Activated B cell treated with CpG ODN at 0.5 μM for 24 hours (primary cell): ENCODE measurements around the gene WNT9A. TPM values are rescaled to one million over a fixed set of nuclear protein-coding genes. Genes with fewer than 3 reads are reported as not detected.

Source experiments
- ATAC-seq: fragments of 200-7000 bp; cut with Tn5 transposase; one replicate; pipeline ENCODE4 v1.10.0; 2021; ENCODE audit warnings: low read depth, mild to moderate bottlenecking, moderate library complexity
- CTCF ChIA-PET: fragments of 350-600 bp; sonication (Branson Sonifier 250); formaldehyde crosslinking; loops from one replicate; lab custom pipeline; 2021; ENCODE audit warnings: antibody characterized with exemption; lab: Charles Lee
- POLR2A ChIA-PET: fragments of 350-600 bp; sonication (Branson Sonifier 250); formaldehyde crosslinking; loops from one replicate; lab custom pipeline; 2021; ENCODE audit warnings: antibody characterized with exemption; lab: Charles Lee
- DNase-seq: peaks from one replicate; pipeline ENCODE4 v3.0.0; 2022
- H3K27ac Mint-ChIP-seq: one replicate; pipeline ENCODE4 v1.8.0; 2020; ENCODE audit warnings: mixed read lengths
- H3K27me3 Mint-ChIP-seq: one replicate; pipeline ENCODE4 v1.8.0; 2021; ENCODE audit warnings: mixed read lengths
- H3K36me3 Mint-ChIP-seq: one replicate; pipeline ENCODE4 v1.8.0; 2021; ENCODE audit warnings: low read depth, mixed read lengths
- H3K4me1 Mint-ChIP-seq: one replicate; pipeline ENCODE4 v1.8.0; 2021; ENCODE audit warnings: mixed read lengths
- H3K4me3 Mint-ChIP-seq: one replicate; pipeline ENCODE4 v1.8.0; 2020; ENCODE audit warnings: mild to moderate bottlenecking, mixed read lengths
- H3K9me3 Mint-ChIP-seq: one replicate; pipeline ENCODE4 v1.8.0; 2020; ENCODE audit warnings: mixed read lengths
- intact Hi-C: fragments of 100-400 bp; cut with micrococcal nuclease; formaldehyde crosslinking; loops from one replicate; pipeline ENCODE4 v1.15.1; 2024
- total RNA-seq: library from RNA; stranded (reverse); gene quantifications from 2 replicates; pipeline ENCODE4 v1.2.3, GENCODE V29; 2022
- TF ChIP-seq, protein P1 (sequence below): fragments of 200-600 bp; IDR thresholded peaks from one replicate; pipeline ENCODE4 v1.8.0; 2022; ENCODE audit warnings: antibody characterized with exemption, mild to moderate bottlenecking

The WNT9A gene
- total RNA-seq, 1 donor from 2014 or later: not detected

DNA sequence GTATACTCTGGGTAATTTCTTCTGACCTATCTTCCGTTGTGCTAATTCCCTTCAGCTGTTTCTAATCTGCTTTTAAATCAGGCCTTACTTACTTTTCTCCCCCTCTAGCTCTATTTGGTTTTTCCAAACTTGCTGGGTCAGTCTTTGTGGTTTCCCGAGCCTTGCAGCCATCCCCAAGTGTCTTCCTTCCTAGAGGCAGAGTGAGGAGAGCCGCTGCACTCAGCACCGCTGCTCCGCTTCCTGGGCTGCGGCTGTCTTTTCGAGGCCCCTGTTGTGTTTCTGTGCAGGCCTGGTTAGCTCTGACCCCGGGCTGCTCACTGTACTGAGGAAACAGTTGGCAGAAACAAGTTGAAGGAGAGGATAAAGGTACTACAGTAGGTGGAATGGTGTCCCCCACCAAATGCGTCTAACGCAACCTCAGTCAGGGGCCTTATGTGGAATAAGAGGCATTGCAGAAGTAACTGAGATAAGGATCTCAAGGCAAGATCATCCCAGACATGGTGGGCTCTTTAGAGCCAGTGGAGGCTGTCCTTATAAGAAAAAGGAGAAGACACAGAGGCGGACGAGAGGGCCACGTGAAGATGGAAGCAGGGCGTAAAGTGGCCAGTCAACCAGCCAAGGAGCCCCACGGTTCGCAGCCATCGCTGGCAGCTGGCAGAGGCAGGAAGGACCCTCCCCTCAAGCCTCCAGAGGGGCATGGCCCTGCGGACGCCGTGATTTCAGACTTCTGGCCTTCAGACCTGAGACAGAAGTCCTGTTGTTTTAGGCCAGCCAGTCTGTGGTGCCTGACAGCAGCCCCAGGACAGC is 10.5 kb downstream of the WNT9A start:
- intact Hi-C loops: no loop called here

DNA sequence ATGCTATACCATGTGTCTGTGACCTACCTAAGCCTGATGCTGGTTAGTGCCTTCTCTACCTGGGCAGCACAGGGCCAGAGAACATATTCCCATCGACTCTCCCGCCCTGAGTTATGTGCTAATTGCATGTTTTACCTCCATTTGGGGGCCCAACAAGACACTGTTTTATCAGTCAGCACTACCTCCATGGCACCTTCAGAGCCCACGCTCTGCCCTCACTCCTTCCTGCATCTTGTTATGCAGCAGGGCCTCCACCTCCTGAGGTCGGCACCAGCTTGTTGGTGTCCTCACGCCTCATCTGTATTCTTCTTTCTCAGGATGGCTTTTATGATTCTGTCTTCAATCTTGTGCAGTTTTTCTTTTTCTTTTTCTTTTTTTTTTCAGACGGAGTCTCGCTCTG is 11.9 kb downstream of the WNT9A start:
- H3K4me1 Mint-ChIP-seq: no peaks in the 10 kb centered on the region

More for the DNA sequence above, 10.5 kb downstream of the WNT9A start:
- Mint-ChIP-seq H3K36me3 (no peaks in the 10 kb centered on the region), H3K4me1 (no peaks in the 10 kb centered on the region), H3K4me3 (no peak overlapping the region), H3K27ac (no peak overlapping the region), H3K9me3 (no peaks in the 10 kb centered on the region), H3K27me3 (peaks cover 11% of the 10 kb centered on the region)
- DNase-seq (no peak), ATAC-seq (no peak)
- POLR2A ChIA-PET: no interaction called here
- TF ChIP-seq, protein P1, sequence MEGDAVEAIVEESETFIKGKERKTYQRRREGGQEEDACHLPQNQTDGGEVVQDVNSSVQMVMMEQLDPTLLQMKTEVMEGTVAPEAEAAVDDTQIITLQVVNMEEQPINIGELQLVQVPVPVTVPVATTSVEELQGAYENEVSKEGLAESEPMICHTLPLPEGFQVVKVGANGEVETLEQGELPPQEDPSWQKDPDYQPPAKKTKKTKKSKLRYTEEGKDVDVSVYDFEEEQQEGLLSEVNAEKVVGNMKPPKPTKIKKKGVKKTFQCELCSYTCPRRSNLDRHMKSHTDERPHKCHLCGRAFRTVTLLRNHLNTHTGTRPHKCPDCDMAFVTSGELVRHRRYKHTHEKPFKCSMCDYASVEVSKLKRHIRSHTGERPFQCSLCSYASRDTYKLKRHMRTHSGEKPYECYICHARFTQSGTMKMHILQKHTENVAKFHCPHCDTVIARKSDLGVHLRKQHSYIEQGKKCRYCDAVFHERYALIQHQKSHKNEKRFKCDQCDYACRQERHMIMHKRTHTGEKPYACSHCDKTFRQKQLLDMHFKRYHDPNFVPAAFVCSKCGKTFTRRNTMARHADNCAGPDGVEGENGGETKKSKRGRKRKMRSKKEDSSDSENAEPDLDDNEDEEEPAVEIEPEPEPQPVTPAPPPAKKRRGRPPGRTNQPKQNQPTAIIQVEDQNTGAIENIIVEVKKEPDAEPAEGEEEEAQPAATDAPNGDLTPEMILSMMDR: no peak
- CTCF ChIA-PET: no interaction called here

DNA sequence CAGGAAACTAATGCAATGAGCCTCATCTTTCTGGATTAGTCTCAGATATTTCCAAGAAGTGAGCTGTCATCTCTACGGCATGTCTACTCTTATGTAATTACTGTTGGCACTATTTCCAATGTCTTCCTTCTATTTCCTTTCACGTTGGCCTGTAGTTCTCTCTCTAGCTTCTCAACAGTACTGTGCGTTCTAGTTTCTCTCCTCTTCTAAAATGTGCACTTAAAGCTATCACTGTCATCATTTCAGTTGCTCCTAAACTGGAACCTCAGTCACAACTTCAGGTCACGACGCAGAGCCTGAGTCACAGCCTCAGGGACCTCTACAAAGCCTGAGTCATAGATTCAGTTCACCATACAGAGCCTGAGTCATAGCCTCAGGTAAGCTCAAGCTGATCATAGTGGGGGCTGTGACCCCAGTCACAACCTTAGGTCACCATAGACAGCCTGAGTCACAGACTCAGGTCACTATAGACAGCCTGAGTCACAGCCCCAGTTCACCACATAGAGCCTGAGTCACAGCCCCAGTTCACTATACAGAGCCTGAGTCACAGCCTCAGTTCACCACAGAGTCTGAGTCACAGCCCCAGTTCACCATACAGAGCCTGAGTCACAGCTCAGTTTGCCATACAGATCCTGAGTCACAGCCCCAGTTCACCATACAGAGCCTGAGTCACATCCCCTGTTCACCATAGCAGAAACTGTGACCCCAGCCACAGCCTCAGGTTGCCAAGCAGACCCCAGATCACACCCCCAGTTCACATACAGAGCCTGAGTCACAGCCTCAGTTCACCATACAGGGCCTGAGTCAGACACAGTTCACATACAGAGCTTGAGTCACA is 13.0 kb downstream of the WNT9A start:
- POLR2A ChIA-PET: no interaction called here
- peak; percentile 28 for ATAC-seq
- no peaks in the 10 kb centered on the region for H3K36me3 Mint-ChIP-seq
- DNase-seq: no peak
- peaks cover 11% of the 10 kb centered on the region for H3K27me3 Mint-ChIP-seq
- intact Hi-C loops: no loop called here
- H3K4me1 Mint-ChIP-seq: no peaks in the 10 kb centered on the region
- H3K4me3 Mint-ChIP-seq: no peak overlapping the region
- no peaks in the 10 kb centered on the region for H3K9me3 Mint-ChIP-seq
- TF ChIP-seq, protein P1: no peak
- CTCF ChIA-PET: no interaction called here
- H3K27ac Mint-ChIP-seq: no peak overlapping the region

More for the DNA sequence above, 11.9 kb downstream of the WNT9A start:
- no peak overlapping the region for H3K4me3 Mint-ChIP-seq
- no peak for DNase-seq
- ATAC-seq: no peak
- no peaks in the 10 kb centered on the region for H3K36me3 Mint-ChIP-seq
- peaks cover 11% of the 10 kb centered on the region for H3K27me3 Mint-ChIP-seq
- no peaks in the 10 kb centered on the region for H3K9me3 Mint-ChIP-seq
- POLR2A ChIA-PET: no interaction called here
- CTCF ChIA-PET: no interaction called here
- intact Hi-C loops: no loop called here
- H3K27ac Mint-ChIP-seq: no peak overlapping the region
- TF ChIP-seq, protein P1: no peak

DNA sequence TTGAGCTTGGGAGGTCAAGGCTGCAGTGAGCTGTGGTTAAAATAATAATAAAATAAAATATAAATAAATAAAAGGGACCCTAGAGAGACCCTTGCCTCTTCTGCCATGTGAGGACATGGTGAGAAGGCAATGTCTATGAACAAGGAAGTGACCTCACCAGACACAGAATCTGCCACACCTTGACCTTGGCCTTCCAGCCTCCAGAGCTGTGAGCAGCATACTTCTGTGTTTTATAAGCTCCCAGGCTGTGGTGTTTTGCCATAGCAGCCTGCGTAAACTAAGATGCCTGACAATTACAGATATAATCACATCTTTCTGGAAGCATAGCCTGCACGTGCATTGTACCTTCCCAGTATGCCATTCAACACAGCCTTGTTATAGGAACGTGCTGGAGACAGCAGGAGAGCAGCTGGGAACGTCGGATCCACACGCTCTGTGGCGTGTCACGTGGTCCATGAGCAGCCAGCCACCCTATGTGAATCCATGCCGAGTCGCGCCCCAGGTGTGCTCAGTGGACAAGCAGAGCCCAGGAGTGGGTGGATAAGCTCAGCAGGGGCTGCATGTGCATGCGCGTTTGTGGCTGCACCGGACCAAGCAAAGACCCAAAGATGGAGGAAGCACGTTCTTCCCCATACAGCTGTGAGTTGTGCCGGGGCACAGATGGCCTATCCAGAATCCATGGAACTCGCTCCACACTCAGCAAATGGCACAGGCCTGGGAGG is 17.8 kb downstream of the WNT9A start:
- POLR2A ChIA-PET: no interaction called here
- CTCF ChIA-PET: no interaction called here
- Mint-ChIP-seq H3K4me1 (no peaks in the 10 kb centered on the region), H3K27me3 (no peaks in the 10 kb centered on the region), H3K9me3 (no peaks in the 10 kb centered on the region), H3K27ac (no peak overlapping the region), H3K36me3 (no peaks in the 10 kb centered on the region), H3K4me3 (no peak overlapping the region)
- ATAC-seq (no peak), DNase-seq (no peak)
- intact Hi-C loops: no loop called here
- TF ChIP-seq, protein P1: no peak
